Neural cell (in vitro differentiated cells): ENCODE results near the gene PRAME. TPM values are rescaled to one million over a fixed set of nuclear protein-coding genes. Genes with fewer than 3 reads are reported as not detected.

Source experiments
- H2AFZ ChIP-seq: fragments of 200-600, 300-800 bp; sonication (generic), shearing (Covaris generic); 2 replicates; pipeline ENCODE4 v1.6.0; 2014; ENCODE audit warnings: low read depth, mild to moderate bottlenecking, antibody characterized with exemption, low read length, moderate library complexity
- H3F3A ChIP-seq: fragments of 200-600 bp; shearing (Covaris generic); 2 replicates; pipeline ENCODE4 v1.6.1; 2016; ENCODE audit warnings: mild to moderate bottlenecking, moderate library complexity, mixed read lengths, antibody characterized with exemption, low read length; ENCODE audit not compliant: insufficient read depth, poor library complexity, severe bottlenecking
- H3K27ac ChIP-seq: fragments of 200-600, 300-800 bp; sonication (generic), shearing (Covaris generic); 2 replicates; pipeline ENCODE4 v1.5.1; 2014; ENCODE audit warnings: mild to moderate bottlenecking, low read length, moderate library complexity
- H3K27me3 ChIP-seq: fragments of 300-800, 200-600 bp; sonication (generic), shearing (Covaris generic); 2 replicates; pipeline ENCODE4 v1.6.0; 2014; ENCODE audit warnings: mild to moderate bottlenecking, low read depth, low read length, moderate library complexity; ENCODE audit not compliant: insufficient read depth
- H3K36me3 ChIP-seq: fragments of 300-800, 200-600 bp; sonication (generic), shearing (Covaris generic); 2 replicates; pipeline ENCODE4 v1.5.1; 2014; ENCODE audit warnings: mild to moderate bottlenecking, antibody characterized with exemption, low read length, moderate library complexity; ENCODE audit not compliant: insufficient read depth
- H3K4me2 ChIP-seq: fragments of 300-800, 200-600 bp; sonication (generic), shearing (Covaris generic); 2 replicates; pipeline ENCODE4 v1.6.0; 2014; ENCODE audit warnings: mild to moderate bottlenecking, low read length
- H3K4me3 ChIP-seq: fragments of 300-800, 200-600 bp; sonication (generic), shearing (Covaris generic); 2 replicates; pipeline ENCODE4 v1.5.1; 2014; ENCODE audit warnings: mild to moderate bottlenecking, low read length, moderate library complexity
- H3K79me2 ChIP-seq: fragments of 200-600 bp; shearing (Covaris generic); replicated peaks from 2 replicates; pipeline ENCODE4 v1.6.0; 2014; ENCODE audit warnings: mild to moderate bottlenecking, low read length, moderate library complexity; ENCODE audit not compliant: insufficient read depth
- H3K9ac ChIP-seq: fragments of 300-800, 200-600 bp; sonication (generic), shearing (Covaris generic); 2 replicates; pipeline ENCODE4 v1.6.1; 2016; ENCODE audit warnings: mild to moderate bottlenecking, low read length, mixed read lengths
- H3K9me2 ChIP-seq: fragments of 200-600 bp; shearing (Covaris generic); 2 replicates; pipeline ENCODE4 v1.6.1; 2016; ENCODE audit warnings: mild to moderate bottlenecking, low read length, mixed read lengths; ENCODE audit not compliant: insufficient read depth
- H3K9me3 ChIP-seq: fragments of 200-600, 300-800 bp; sonication (generic), shearing (Covaris generic); 2 replicates; pipeline ENCODE4 v1.6.1; 2016; ENCODE audit warnings: mild to moderate bottlenecking, mixed run types, low read length, moderate library complexity, mixed read lengths
- H4K20me1 ChIP-seq: fragments of 200-600 bp; shearing (Covaris generic); 2 replicates; pipeline ENCODE4 v1.6.1; 2016; ENCODE audit warnings: mild to moderate bottlenecking, mixed run types; ENCODE audit not compliant: insufficient read depth
- EP300 ChIP-seq: fragments of 450-650 bp; conservative IDR thresholded peaks from 2 replicates; pipeline ENCODE4 v1.6.1; 2014; ENCODE audit warnings: antibody characterized with exemption, mild to moderate bottlenecking, moderate library complexity; ENCODE audit not compliant: poor library complexity, severe bottlenecking
- EZH2 ChIP-seq: fragments of 200-600, 300-800 bp; shearing (Covaris generic), sonication (generic); IDR thresholded peaks from 2 replicates; pipeline ENCODE4 v1.6.1; 2014; ENCODE audit warnings: antibody characterized with exemption, low read length, borderline replicate concordance, mild to moderate bottlenecking; ENCODE audit not compliant: insufficient read depth, poor library complexity, severe bottlenecking
- MXI1 ChIP-seq: fragments of 450-650 bp; conservative IDR thresholded peaks from 2 replicates; pipeline ENCODE4 v1.6.1; 2014; ENCODE audit warnings: antibody characterized with exemption, mild to moderate bottlenecking; ENCODE audit not compliant: poor library complexity, severe bottlenecking
- POLR2AphosphoS5 ChIP-seq: IDR thresholded peaks from 2 replicates; pipeline ENCODE4 v1.6.1; 2012
- RAD21 ChIP-seq: fragments of 450-650 bp; conservative IDR thresholded peaks from 2 replicates; pipeline ENCODE4 v1.6.1; 2014; ENCODE audit warnings: antibody characterized with exemption, mild to moderate bottlenecking, moderate library complexity
- REST ChIP-seq: IDR thresholded peaks from 2 replicates; pipeline ENCODE4 v1.6.1; 2012; ENCODE audit warnings: borderline replicate concordance
- SMC3 ChIP-seq: fragments of 450-650 bp; conservative IDR thresholded peaks from 2 replicates; pipeline ENCODE4 v1.6.1; 2014; ENCODE audit warnings: antibody characterized with exemption, mild to moderate bottlenecking, moderate library complexity; ENCODE audit not compliant: poor library complexity
- TAF1 ChIP-seq: IDR thresholded peaks from 2 replicates; pipeline ENCODE4 v1.6.1; 2012; ENCODE audit warnings: low read depth
- polyA plus RNA-seq: library from polyadenylated mRNA; depleted of rRNA; stranded (reverse); fragments of >200 nt; gene quantifications from 2 replicates; pipeline ENCODE4 v1.2.3, GENCODE V29; 2014
- TF ChIP-seq, protein P1 (sequence below): fragments of 450-650 bp; IDR thresholded peaks from 2 replicates; pipeline ENCODE4 v1.5.1; 2014; ENCODE audit warnings: antibody characterized with exemption, mild to moderate bottlenecking, moderate library complexity; ENCODE audit not compliant: poor library complexity, severe bottlenecking

PRAME gene
- polyA plus RNA-seq, 1 donor from 2014 or later, result not detected

- Histone ChIP-seq H3K9ac (no peak overlapping the region), H3K4me3 (no peak overlapping the region), H3K9me2 (no peaks in the 10 kb centered on the region), H3K79me2 (no peaks in the 10 kb centered on the region), H3F3A (no peaks in the 10 kb centered on the region), H3K27ac (no peak overlapping the region), H3K9me3 (no peaks in the 10 kb centered on the region), H2AFZ (no peak overlapping the region), H3K4me2 (no peak overlapping the region), H3K36me3 (no peaks in the 10 kb centered on the region), H4K20me1 (no peaks in the 10 kb centered on the region), H3K27me3 (no peaks in the 10 kb centered on the region)
- TF ChIP-seq MXI1, result no peak
These were observed 15.3 kb upstream of the PRAME start for GRCh38 chr22:22574361-22574760.

DNA sequence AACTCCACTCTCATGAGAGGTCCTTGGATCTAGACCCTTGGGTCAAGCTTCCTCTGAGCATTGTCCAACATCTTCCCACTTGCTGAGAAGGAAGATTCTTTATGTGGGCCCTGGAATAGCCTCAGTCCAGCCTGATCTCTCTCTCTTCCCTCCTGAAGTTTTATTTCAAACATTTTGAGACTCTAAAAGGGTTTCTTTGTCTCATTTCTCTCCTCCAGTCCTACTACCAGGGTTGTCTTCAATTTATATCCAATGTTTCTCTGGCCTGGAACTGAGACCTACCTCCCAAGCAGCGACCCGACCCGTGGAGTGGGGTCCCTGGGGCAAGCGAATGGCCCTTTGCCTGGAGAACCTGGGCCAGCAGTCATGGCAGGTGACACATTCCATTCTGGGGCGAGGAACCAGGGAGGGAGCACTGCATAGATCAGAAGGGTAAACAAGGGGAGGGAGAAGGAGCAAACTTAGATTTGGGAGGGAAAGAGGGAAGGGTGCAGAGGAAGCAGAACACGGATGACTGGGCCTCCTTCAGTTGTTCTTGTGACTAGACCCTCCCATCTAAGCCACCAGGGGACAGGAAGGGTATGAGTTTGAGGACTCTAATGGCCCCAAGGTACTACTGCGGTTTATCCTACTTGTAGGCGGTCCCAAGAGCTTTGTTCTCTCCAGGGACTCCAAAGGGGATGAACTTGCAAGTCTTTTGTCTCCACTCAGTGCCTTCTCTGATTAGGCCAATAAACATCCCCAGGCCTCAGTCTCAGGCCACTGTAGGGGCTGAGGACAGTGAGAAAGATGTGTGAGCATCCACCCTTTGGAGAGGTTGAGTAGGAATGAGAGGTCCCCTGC is 14.2 kb upstream of the PRAME start:
- Histone ChIP-seq H3K9me2 (no peaks in the 10 kb centered on the region), H3K27me3 (no peaks in the 10 kb centered on the region), H3K4me2 (no peak overlapping the region), H3K79me2 (no peaks in the 10 kb centered on the region), H3K9me3 (no peaks in the 10 kb centered on the region), H2AFZ (no peak overlapping the region), H3K9ac (no peak overlapping the region), H3K36me3 (no peaks in the 10 kb centered on the region), H3K27ac (no peak overlapping the region), H3F3A (no peaks in the 10 kb centered on the region), H3K4me3 (no peak overlapping the region), H4K20me1 (no peaks in the 10 kb centered on the region)
- TF ChIP-seq TAF1 (no peak), MXI1 (no peak), POLR2AphosphoS5 (no peak), REST (no peak), RAD21 (no peak)

GRCh38 chr22:22571862-22572261 is 12.8 kb upstream of the PRAME start:
- H3K27ac ChIP-seq, result no peak overlapping the region
- no peaks in the 10 kb centered on the region for H3F3A ChIP-seq
- no peaks in the 10 kb centered on the region for H3K79me2 ChIP-seq
- no peaks in the 10 kb centered on the region for H3K9me2 ChIP-seq
- no peaks in the 10 kb centered on the region for H4K20me1 ChIP-seq
- no peak for TF ChIP-seq SMC3
- no peak for TF ChIP-seq EZH2
- no peak for TF ChIP-seq TAF1
- TF ChIP-seq REST, result no peak
- TF ChIP-seq MXI1, result no peak
- no peak for TF ChIP-seq EP300
- TF ChIP-seq, protein P1, sequence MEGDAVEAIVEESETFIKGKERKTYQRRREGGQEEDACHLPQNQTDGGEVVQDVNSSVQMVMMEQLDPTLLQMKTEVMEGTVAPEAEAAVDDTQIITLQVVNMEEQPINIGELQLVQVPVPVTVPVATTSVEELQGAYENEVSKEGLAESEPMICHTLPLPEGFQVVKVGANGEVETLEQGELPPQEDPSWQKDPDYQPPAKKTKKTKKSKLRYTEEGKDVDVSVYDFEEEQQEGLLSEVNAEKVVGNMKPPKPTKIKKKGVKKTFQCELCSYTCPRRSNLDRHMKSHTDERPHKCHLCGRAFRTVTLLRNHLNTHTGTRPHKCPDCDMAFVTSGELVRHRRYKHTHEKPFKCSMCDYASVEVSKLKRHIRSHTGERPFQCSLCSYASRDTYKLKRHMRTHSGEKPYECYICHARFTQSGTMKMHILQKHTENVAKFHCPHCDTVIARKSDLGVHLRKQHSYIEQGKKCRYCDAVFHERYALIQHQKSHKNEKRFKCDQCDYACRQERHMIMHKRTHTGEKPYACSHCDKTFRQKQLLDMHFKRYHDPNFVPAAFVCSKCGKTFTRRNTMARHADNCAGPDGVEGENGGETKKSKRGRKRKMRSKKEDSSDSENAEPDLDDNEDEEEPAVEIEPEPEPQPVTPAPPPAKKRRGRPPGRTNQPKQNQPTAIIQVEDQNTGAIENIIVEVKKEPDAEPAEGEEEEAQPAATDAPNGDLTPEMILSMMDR, result no peak
- no peak for TF ChIP-seq POLR2AphosphoS5
- no peak for TF ChIP-seq RAD21
- no peaks in the 10 kb centered on the region for H3K36me3 ChIP-seq
- no peak overlapping the region for H3K4me2 ChIP-seq
- H3K4me3 ChIP-seq, result no peak overlapping the region
- no peaks in the 10 kb centered on the region for H3K27me3 ChIP-seq
- H2AFZ ChIP-seq, result no peak overlapping the region
- H3K9me3 ChIP-seq, result no peaks in the 10 kb centered on the region
- no peak overlapping the region for H3K9ac ChIP-seq
